Stimulated activated CD8-positive, alpha-beta memory T cell treated with anti-CD3 and anti-CD28 coated beads, Interleukin-4, amount 100 ng/mL, for 24 hours (primary cell): ENCODE data around the gene CRKL.

Source experiments
- DNase-seq: peaks from one replicate; pipeline ENCODE4 v3.0.0-alpha.2; 2020; ENCODE audit warnings: low read depth

CRKL gene

DNA sequence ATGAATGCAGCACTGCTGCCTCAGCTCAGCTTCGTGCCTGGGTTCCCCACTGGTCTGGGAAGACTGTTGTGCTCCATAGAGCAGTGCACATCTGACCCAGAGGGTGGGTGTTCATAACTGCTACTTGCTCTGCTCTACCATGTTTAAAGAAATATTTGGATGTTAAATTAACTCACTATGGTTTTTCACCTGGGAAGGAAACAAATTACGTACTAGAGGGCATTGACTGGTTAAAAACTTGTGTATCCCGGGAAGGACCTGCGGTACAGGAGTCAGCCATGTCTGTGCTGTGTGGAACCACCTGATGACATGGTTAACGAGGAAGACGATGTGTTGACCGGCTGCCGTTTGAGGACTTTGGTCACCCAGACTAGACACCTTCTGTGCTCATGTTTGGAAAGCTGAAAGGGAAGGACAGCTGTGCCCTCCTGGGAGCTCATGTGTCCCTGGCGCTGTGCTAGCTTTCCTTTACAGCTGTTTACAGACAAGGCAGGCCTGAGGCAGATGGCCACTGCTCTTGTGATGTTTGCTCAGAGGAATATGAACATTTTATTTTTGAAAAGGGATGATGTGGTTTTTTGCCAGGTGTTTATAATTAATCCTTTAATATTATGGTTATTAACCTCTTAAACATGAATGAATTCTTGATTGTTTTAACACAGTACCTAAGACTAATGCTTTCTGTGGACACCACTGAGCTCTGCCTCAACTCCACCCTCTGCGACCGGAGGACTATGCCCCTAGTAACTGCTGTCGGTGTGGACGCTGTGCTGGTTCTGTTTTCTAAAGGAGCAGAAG, 35.5 kb downstream of the CRKL start:
- no peak for DNase-seq

DNA sequence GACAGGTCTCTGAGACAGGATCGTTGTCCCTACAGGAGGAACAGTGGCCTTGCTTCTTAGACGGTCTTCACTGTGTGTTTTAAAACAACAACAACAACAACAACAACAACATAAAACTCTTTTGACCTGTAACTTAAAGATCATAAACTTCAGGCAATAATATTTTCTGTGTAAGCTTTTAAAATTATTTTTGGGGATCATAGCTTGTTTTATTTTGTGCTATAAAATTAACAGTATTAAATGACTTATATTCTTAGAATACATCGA, 36.1 kb downstream of the CRKL start:
- DNase-seq = no peak

DNA sequence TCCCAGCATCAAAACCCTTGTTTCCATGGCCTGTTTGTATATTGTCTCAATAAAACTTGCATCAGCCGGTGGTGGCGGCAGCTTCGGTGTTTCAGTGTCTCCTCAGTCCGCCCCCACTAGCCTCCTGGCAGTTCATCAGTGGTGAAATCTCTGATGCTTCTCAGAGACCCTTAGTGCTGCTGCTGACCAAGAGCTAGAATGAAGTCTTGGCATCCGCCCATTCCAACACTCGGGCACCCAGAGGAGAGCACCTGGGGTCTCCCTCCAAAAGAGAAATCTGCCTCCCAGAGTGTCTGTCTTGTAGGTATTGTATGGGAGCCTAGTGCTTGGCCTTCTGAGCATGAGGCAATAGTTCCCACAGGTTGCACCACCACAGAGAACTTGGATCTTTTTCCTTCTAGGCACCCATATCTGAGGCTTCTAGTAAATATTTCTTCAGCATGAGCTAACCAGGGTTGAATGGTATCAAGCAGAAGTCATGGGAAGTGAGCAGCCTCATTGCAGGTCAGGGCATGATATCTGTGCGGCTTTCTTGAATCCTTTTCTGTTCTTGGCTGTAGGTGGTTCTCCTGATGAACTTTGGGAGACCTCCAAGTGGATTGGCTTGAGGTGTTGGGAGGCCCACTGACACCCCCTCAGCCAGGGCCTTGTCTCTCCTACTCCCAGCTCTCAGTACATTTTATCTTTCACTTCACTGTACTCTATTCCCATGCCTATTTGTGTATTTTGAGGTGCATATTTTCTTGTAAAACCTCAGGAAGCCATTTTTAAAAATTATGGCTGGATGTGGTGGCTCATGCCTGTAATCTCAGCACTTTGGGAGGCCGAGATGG, 36.7 kb downstream of the CRKL start:
- DNase-seq = no peak

DNA sequence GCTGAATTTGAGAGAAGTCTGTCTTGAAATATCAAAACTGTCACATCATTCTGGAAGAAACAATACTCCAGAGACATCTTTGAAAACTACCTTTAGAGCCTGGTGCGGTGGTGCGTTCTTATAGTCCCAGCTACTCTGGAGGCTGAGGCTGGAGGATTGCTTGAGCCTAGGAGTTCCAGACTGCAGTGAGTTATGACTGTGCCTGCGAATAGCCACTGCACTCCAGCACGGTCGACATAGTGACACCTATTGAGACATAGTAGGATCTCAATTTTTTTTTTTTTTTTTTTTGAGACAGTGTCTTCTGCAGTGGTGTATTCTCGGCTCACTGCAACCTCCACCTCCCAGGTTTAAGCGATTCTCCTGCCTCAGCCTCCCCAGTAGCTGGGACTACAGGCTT, 38.3 kb downstream of the CRKL start:
- no peak for DNase-seq

DNA sequence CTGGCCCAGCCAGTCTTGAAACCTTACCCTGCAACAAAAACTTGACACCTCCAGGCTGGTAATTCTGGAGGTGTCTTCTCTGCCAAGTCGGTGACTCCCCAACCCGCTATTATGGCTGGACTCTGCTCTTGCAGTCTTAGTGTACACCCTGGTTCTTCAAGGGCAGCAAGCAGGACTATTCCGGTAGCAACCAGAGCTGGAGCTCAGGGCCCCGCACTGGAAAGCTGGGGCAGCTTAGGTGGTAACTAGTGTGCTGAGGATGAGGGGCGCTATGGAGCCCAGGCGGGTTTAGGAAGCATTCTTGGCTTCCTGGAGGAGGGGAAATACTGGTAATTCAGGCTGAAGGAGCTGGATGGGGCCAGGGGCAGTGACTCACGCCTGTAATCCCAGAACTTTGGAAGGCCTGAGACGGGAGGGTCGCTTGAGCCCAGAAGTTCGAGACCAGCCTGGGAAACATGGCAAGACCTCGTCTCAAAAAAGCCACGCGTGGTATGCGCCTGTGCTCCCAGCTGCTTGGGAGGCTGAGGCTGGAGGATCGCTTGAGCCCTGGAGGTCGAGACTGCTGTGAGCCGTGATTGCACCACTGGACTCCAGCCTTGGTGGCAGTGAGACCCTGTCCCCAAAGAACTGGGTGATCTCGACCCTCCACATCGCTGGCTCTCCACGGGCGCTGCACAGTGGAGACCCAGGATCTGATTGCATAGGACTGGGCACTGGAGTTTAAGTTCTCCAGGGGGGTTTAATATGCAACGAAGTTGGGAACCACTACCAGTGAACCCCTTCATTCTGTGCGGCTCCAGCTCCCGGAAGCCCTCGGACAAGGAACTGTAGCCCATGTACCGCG, 39.3 kb downstream of the CRKL start:
- no peak for DNase-seq

GRCh38 chr22:20957102-20957682, 40.0 kb downstream of the CRKL start:
- no peak for DNase-seq

- DNase-seq = no peak
Measured at GRCh38 chr22:20957683-20958431, 40.6 kb downstream of the CRKL start.

DNA sequence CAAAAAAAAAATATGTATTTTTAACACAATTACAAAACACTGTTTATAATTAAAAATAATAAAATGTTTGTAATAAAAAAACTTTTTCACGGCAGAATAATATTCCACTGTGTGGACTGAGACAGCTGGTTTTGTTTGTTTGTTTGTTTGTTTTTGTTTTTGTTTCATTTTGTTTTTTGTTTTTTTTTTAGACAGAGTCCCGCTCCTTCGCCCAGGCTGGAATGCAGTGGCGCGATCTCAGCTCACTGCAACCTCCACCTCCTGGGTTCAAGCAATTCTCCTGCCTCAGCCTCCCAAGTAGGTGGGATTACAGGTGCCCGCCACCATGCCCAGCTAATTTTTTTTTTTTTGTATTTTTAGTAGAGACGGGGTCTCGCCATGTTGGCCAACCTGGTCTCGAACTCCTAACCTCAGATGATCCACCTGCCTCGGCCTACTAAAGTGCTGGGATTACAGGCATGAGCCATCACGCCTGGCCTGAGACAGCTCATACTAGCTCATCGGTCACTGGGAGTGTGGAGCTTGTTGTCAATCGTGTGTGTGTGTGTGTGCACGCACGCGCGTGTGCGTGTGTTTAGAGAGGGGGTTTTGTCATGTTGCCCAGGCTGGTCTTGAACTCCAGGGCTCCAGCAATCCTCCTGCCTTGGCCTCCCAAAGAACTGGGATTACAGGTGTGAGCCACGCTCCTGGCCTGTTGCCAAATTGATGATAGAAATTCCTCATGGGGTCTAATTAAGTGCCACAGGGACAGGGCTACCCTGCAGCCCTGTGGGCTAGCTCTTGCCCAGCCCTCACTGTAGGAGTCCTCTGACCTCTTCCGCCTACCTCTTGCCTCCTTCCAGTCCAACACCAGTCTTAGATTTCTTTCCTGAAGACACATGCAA, 42.6 kb downstream of the CRKL start:
- DNase-seq = no peak

DNA sequence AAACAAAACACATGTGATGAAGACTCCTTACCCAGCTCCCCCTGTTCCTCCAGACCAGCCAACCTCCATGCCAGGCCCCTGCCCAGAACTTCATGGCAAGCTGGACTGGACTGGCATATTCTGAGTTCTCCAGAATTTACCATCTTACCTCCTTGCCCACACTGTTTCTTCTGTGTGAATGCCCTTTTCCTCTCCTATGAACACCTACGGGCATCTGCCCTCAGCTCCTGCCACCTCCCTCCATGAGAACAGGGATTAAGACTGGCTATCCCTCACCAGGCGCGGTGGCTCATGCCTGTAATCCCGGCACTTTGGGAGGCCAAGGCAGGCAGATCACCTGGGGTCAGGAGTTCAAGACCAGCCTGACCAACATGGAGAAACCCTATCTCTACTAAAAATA, 43.4 kb downstream of the CRKL start:
- DNase-seq = no peak

- no peak for DNase-seq
Measured at GRCh38 chr22:20962491-20962945, 45.3 kb downstream of the CRKL start.

DNA sequence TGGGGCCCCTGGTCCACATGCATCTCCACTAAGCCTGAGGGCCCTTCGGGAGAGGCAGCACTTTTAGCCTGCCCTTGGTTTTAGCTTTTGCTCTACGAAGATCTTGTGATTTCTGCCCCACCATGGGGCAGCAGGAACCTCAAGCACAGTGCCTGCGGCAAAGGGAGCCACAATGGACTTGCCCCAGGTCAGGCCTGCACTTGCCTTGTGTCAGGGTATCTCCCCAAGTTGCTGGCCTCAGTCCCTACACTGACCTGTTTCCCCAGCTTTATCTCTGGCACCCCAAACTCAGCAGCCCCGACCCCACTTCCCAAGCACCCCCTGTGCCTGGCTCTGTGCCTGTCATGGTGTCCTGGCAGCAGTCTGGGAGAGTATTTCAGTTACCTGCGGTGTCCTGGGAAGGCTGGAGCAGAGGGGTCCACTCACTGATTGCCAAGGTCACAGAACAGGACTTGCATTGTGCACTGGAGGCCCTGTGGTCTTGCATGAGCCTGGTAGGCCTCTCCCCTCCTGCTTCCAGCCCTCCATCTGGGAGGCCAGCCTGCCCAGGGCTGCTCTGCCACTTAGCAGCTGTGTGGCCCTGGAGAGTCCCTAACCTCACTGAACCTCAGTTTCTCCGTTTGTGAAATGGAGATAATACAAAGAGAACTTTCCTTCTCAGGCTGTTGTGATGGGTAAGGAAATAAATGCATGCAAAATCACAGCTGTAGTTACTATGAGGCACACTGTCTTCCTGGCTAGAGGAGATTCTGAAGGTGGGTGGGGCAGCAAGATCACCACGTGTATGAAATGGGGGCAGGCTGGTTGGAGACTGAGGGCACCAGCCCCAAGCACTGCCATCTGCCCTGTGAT, 46.2 kb downstream of the CRKL start:
- DNase-seq = no peak

GRCh38 chr22:20964090-20964798, 47.0 kb downstream of the CRKL start:
- DNase-seq = no peak

DNA sequence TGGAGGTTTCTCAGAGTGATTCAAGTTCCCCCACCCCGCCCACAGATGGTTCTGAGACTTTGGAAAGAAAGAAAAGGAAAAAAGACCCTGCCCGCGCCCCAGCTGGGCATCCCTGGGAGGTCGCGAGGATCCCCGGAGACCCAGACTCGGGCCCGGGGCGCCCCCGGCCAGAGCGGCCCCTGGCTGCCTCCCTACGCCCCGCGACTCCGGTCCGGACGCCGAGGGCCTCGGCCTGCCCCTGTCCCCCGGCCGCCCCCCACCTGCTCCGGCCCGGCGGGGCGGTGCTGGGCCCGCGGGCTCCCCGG, 47.5 kb downstream of the CRKL start:
- no peak for DNase-seq

- DNase-seq = no peak
Measured at GRCh38 chr22:20965104-20965887, 48.1 kb downstream of the CRKL start.

DNA sequence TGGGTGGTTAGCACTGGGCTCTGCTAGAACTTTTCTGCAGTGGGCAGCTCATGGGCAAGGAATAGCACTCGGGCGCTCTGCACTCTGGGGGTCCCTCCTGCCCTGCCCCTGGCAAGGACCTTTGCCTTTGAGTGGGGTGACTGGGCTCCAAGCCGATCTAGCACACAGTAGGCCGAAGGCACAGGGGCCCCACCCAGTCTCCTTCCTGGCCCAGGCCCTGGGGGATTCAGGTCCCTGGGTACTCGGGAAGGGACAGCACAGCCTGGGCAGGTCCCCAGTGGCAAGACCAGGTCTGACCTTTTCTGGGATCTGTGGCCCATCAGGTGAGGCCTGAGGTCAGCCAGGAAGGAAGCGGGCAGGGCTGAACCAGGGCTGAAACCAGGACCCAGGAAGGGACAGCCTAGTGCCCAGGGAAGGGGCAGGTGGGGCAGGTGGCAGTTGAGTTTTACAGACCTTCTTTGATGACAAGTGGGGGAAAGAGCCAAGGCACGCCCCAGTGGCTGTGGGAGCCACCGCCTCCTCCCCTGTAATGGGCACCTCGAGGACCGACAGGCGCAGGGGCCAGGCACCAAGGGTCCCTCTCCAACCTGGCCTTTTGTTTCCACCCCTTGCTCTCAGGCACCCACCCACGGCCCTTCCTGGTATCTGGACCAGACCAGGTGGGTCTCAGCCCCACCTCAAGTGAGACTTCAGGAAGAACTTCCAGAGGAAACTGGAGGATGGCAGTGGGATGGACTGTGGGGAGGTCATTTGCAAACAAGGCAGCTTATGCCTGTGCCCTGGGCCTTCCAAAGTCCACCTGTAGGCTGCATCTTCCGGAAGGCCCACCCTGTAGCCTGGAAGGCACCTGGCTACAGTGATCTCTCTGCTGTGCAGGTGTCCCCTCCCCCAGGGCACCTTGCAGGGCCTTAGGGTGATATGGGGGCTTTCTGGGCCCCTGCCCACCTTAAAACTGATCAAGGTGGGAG, 49.0 kb downstream of the CRKL start:
- DNase-seq = no peak

DNA sequence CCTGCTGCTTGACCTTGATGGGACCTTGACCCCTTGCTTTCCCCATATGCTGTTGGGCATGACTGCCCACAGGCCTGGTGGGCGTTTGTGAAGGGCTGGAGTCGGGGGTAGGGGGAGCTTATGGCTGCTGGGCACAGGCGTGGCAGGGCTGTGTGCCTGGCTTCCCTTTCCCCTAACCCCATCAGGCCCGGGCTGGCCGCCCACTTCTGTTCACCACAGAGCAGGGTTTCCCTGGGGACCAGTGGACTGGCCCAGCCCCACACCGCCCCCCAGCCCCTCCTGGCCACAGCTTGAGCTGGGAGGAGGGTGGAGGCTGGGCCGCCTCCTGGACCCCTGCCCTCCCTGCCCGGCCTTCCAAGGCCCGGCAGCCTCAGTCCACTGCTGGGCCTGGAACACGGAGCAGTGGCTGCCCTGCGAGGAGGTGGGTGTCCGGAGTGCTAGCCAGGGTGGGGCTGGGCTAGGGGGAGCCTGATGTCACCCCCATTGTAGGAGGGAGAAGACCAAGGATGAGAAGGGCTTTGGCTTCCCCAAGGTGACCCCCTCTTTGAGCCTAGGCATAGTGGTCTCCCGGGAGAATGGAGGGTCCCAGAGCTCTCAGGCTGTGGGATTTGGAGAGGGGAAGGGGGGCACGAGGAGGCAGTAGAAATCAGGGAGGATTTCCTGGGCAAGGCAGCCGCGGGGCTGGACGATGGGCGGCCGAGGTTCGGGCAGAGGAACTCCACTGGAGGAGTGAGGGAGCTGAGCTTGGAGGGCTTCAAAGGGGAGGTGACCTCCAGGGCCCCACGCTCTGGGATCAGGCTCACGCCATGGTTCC, 49.9 kb downstream of the CRKL start, which contains the start of gene AIFM3:
Gene AIFM3, plus strand, starts transcription at position 373 of the 814 bp plus-strand sequence. CDS start 690 bp downstream, outside the sequence.
- no peak for DNase-seq
